Cardiac muscle cell (in vitro differentiated cells and primary cell): ENCODE data around the gene ZIC2. TPM values are rescaled to one million over a fixed set of nuclear protein-coding genes. Genes with fewer than 3 reads are reported as not detected.

Experiments
- DNase-seq, 2 donors: peaks; one replicate each; pipeline versions ENCODE4 v3.0.0 to v3.0.0-alpha.2; 2010 to 2017; ENCODE audit warnings: low read depth in 1 of 2, low spot score in 1 of 2
- H3K27ac ChIP-seq: fragments of 200-600 bp; sonication (generic); 2 replicates; pipeline ENCODE4 v1.5.1; 2016
- H3K27me3 ChIP-seq: fragments of 200-600 bp; sonication (generic); 2 replicates; pipeline ENCODE4 v1.6.0; 2016; ENCODE audit warnings: control low read depth
- H3K36me3 ChIP-seq: fragments of 200-600 bp; sonication (generic); 2 replicates; pipeline ENCODE4 v1.5.1; 2016; ENCODE audit warnings: control low read depth
- H3K4me1 ChIP-seq: fragments of 200-600 bp; sonication (generic); 2 replicates; pipeline ENCODE4 v1.8.1; 2017; ENCODE audit warnings: low read depth, mild to moderate bottlenecking, mixed run types
- H3K4me3 ChIP-seq: fragments of 200-600 bp; sonication (generic); 2 replicates; pipeline ENCODE4 v1.5.1; 2016; ENCODE audit warnings: mild to moderate bottlenecking
- H3K9me3 ChIP-seq: fragments of 200-600 bp; sonication (generic); 2 replicates; pipeline ENCODE4 v1.5.1; 2017; ENCODE audit warnings: low read depth, mild to moderate bottlenecking, control low read depth
- polyA plus RNA-seq: library from polyadenylated mRNA; unstranded; fragments of >200 nt; fragmentation: Nextera tagmentation; extraction: Ambion mirVana; gene quantifications from 2 replicates; pipeline ENCODE4 v1.2.1, GENCODE V29; 2016
- total RNA-seq: library from RNA; depleted of rRNA; stranded (reverse); fragments of >200 nt; gene quantifications from 2 replicates; pipeline ENCODE4 v1.2.3, GENCODE V29; 2016
- TF ChIP-seq, protein P1 (sequence below): IDR thresholded peaks from 2 replicates; pipeline ENCODE4 v1.5.1; 2012; ENCODE audit warnings: low read depth, mild to moderate bottlenecking, low read length

Gene ZIC2
- total and polyA plus RNA-seq, 2 experiments from 2014 or later: 0.06 to 0.21 TPM

- no peaks in the 10 kb centered on the region for H3K36me3 ChIP-seq
- no peaks in the 10 kb centered on the region for H3K4me1 ChIP-seq
- H3K4me3 ChIP-seq: peak overlapping the region; percentile 41
- H3K27ac ChIP-seq: no peak overlapping the region
- no peaks in the 10 kb centered on the region for H3K9me3 ChIP-seq
- peaks cover 81% of the 10 kb centered on the region for H3K27me3 ChIP-seq
- TF ChIP-seq, protein P1, sequence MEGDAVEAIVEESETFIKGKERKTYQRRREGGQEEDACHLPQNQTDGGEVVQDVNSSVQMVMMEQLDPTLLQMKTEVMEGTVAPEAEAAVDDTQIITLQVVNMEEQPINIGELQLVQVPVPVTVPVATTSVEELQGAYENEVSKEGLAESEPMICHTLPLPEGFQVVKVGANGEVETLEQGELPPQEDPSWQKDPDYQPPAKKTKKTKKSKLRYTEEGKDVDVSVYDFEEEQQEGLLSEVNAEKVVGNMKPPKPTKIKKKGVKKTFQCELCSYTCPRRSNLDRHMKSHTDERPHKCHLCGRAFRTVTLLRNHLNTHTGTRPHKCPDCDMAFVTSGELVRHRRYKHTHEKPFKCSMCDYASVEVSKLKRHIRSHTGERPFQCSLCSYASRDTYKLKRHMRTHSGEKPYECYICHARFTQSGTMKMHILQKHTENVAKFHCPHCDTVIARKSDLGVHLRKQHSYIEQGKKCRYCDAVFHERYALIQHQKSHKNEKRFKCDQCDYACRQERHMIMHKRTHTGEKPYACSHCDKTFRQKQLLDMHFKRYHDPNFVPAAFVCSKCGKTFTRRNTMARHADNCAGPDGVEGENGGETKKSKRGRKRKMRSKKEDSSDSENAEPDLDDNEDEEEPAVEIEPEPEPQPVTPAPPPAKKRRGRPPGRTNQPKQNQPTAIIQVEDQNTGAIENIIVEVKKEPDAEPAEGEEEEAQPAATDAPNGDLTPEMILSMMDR: no peak
- DNase-seq: no peak
These were observed 14.1 kb upstream of the ZIC2 start for GRCh38 chr13:99967498-99967868.

DNA sequence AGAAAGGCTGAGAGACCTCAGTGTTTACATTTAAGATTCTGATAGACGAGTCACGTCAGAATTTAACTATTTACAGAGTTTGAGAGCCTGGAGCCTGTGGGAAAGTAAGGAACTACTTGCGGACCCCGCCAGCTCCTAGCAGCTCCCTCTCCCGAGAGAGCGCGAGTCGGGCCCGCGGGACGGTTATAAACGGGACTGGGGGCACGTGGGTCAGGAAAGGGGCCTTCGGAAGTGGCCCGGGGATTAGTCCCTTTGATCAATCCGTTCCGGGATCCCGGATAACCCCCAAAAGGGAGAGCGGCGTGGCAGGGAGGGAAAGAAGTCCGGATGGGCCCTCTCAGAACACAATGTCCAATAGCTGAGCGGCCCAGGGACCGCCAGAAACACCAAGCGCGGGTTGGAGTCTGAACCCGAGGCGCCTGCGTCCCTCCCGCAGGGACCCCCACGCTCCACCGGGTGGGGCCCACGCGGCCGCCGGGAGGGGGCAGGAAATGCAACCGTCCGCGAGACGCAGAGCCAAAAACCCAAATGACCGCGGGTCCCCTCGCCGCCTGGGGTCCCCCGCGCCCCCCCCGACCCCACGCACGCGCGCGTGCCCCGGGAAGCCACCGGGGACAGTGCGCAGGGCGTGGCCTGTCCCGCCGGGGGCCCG, 13.6 kb upstream of the ZIC2 start:
- Histone ChIP-seq H3K9me3 (no peaks in the 10 kb centered on the region), H3K4me3 (peak overlapping the region; percentile 41), H3K27me3 (peaks cover 81% of the 10 kb centered on the region), H3K27ac (no peak overlapping the region), H3K36me3 (no peaks in the 10 kb centered on the region), H3K4me1 (no peaks in the 10 kb centered on the region)
- TF ChIP-seq, protein P1: no peak
- DNase-seq: no peak

DNA sequence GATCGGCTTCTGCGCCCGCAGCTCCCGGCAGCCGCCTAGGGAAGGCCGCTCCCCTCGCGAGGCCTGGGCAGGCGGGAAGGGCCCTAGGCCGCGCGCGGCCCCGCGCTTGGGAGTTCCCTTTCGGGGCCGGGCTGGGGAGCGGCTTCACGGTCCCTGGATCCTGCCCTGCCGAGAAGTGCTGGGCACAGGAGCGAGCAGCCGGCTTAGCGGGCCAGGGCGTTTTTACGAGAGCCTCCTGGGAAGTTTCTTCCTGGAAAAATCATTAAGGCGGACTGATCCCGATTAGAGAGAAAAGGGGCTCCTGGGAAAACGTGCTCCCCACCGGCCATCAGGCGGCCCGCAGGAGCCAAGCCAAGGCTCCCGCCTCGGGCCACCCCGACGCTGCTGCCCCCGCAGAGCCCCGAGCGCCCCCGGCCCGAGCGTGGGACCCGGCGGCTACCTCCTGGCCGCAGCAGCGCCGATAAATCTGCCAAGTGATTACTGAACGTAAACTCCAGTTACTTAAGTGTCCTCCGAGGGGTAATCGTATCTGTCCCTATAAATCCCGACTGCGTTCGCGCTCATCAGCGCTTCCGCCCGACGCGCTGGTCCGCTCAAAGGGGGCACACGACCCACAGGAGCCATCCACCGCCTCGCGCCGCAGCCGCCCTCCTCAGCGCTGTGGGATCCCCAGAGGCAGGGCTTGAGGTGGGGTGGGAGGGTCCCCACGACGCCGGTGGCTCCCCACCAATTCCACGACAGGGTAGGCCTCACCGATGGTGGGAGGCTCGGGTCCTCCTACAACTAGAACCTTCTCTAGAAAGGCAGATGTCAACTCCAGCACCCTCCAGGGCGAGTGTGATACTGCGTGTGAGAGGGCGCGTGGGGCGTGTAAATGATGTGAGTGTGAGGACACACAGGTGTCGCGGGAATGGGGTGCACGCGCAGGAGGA, 12.8 kb upstream of the ZIC2 start:
- Histone ChIP-seq H3K27me3 (peaks cover 85% of the 10 kb centered on the region), H3K9me3 (no peaks in the 10 kb centered on the region), H3K27ac (no peak overlapping the region), H3K36me3 (no peaks in the 10 kb centered on the region), H3K4me1 (no peaks in the 10 kb centered on the region), H3K4me3 (peak overlapping the region; percentile 41)
- peak in 1 of 2 donors; percentile 62 for DNase-seq
- TF ChIP-seq, protein P1: no peak

- no peaks in the 10 kb centered on the region for H3K9me3 ChIP-seq
- TF ChIP-seq, protein P1: no peak
- H3K36me3 ChIP-seq: no peaks in the 10 kb centered on the region
- H3K4me3 ChIP-seq: peak overlapping the region; percentile 41
- no peak overlapping the region for H3K27ac ChIP-seq
- H3K27me3 ChIP-seq: peaks cover 88% of the 10 kb centered on the region
- DNase-seq: peak in 1 of 2 donors; percentile 32
- no peaks in the 10 kb centered on the region for H3K4me1 ChIP-seq
These were observed 12.1 kb upstream of the ZIC2 start for GRCh38 chr13:99969453-99969918.

DNA sequence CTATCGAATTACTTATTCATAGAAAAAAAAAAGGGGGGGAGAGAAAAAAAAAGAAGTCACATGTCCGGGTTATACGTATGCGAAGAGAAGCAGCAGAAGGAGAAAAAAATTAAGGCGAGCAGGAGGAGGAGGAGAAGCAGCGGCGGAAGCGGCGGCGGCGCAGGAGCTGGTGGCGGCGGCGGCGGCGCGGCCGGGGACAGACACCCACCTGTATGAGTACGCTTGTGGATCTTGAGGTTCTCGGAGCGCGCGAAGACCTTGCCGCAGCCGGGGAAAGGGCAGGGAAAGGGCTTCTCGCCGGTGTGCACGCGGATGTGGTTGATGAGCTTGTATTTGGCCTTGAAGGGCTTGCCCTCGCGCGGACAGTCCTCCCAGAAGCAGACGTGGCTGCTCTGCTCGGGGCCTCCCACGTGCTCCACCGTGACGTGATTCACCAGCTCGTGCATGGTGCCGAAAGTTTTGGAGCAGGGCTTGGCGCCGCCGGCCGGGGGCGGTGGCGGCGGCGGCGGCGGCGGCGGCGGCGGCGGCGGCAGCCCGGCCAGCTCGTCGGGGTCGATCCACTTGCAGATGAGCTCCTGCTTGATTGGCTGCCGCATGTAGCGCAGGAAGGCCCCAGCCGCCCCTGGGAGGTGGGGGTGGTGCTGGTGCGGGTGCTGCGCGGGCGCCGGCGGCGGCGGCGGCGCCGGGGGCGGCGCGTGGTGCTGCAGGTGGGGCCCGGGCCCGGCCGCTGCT, 11.5 kb upstream of the ZIC2 start:
- H3K4me1 ChIP-seq: no peaks in the 10 kb centered on the region
- TF ChIP-seq, protein P1: no peak
- DNase-seq: peak in 1 of 2 donors; percentile 75
- peak overlapping the region; percentile 41 for H3K4me3 ChIP-seq
- peaks cover 94% of the 10 kb centered on the region for H3K27me3 ChIP-seq
- no peak overlapping the region for H3K27ac ChIP-seq
- no peaks in the 10 kb centered on the region for H3K36me3 ChIP-seq
- H3K9me3 ChIP-seq: no peaks in the 10 kb centered on the region
